HepG2 (cell line): ENCODE results near the gene SMG7. TPM values are rescaled to one million over a fixed set of nuclear protein-coding genes. Genes with fewer than 3 reads are reported as not detected.

ENCODE experiments used
- AFF4 ChIP-seq: sonication (generic); formaldehyde crosslinking; IDR thresholded peaks from 2 replicates; pipeline ENCODE4 v1.4.0; 2020; ENCODE audit warnings: missing genetic modification reagents
- BRF2 ChIP-seq: sonication (generic); formaldehyde crosslinking; IDR thresholded peaks from 2 replicates; pipeline ENCODE4 v1.8.1; 2022; ENCODE audit warnings: mild to moderate bottlenecking, missing genetic modification reagents
- CHCHD3 ChIP-seq: sonication (generic); formaldehyde crosslinking; IDR thresholded peaks from 2 replicates; pipeline ENCODE4 v1.8.0; 2022; ENCODE audit warnings: mild to moderate bottlenecking, missing genetic modification reagents, moderate library complexity
- DRAP1 ChIP-seq: IDR thresholded peaks from 2 replicates; pipeline ENCODE4 v1.6.1; 2016; ENCODE audit warnings: missing genetic modification reagents, missing compliant biosample characterization
- FOXO1 ChIP-seq: sonication (generic); formaldehyde crosslinking; IDR thresholded peaks from 2 replicates; pipeline ENCODE4 v1.4.0; 2020; ENCODE audit warnings: missing genetic modification reagents
- GTF3A ChIP-seq: sonication (generic); formaldehyde crosslinking; conservative IDR thresholded peaks from 2 replicates; pipeline ENCODE4 v1.4.0; 2020; ENCODE audit warnings: mild to moderate bottlenecking, missing genetic modification reagents
- KDM5A ChIP-seq: fragments of 200-600 bp; sonication (generic); IDR thresholded peaks from 2 replicates; pipeline ENCODE4 v1.7.0; 2018; ENCODE audit warnings: antibody characterized with exemption, mild to moderate bottlenecking, low read length, borderline replicate concordance
- MAFG ChIP-seq: sonication (generic); formaldehyde crosslinking; IDR thresholded peaks from 2 replicates; pipeline ENCODE4 v1.5.1; 2020; ENCODE audit warnings: mild to moderate bottlenecking, missing genetic modification reagents
- MIER2 ChIP-seq: IDR thresholded peaks from 2 replicates; pipeline ENCODE4 v1.6.1; 2016; ENCODE audit warnings: missing biosample characterization, missing genetic modification reagents
- MIER3 ChIP-seq: IDR thresholded peaks from 2 replicates; pipeline ENCODE4 v1.6.1; 2016; ENCODE audit warnings: missing compliant biosample characterization, borderline replicate concordance
- MIXL1 ChIP-seq: IDR thresholded peaks from 2 replicates; pipeline ENCODE4 v1.6.1; 2016
- NKX3-1 ChIP-seq: sonication (generic); formaldehyde crosslinking; IDR thresholded peaks from 2 replicates; pipeline ENCODE4 v1.5.0; 2020; ENCODE audit warnings: missing genetic modification reagents
- SATB2 ChIP-seq: sonication (generic); formaldehyde crosslinking; IDR thresholded peaks from 2 replicates; pipeline ENCODE4 v1.5.0; 2020; ENCODE audit warnings: missing genetic modification reagents
- SETDB1 ChIP-seq: sonication (generic); formaldehyde crosslinking; IDR thresholded peaks from 2 replicates; pipeline ENCODE4 v1.5.1; 2020; ENCODE audit warnings: missing genetic modification reagents, mild to moderate bottlenecking, borderline replicate concordance
- ZC3H4 ChIP-seq: sonication (generic); formaldehyde crosslinking; IDR thresholded peaks from 2 replicates; pipeline ENCODE4 v1.4.0; 2020; ENCODE audit warnings: missing genetic modification reagents, borderline replicate concordance
- ZFP37 ChIP-seq: sonication (generic); formaldehyde crosslinking; IDR thresholded peaks from 2 replicates; pipeline ENCODE4 v1.4.0; 2020; ENCODE audit warnings: missing genetic modification reagents, borderline replicate concordance
- ZNF138 ChIP-seq: sonication (generic); formaldehyde crosslinking; IDR thresholded peaks from 2 replicates; pipeline ENCODE4 v1.5.0; 2020; ENCODE audit warnings: mild to moderate bottlenecking, low read depth, missing genetic modification reagents
- ZNF30 ChIP-seq: sonication (generic); formaldehyde crosslinking; IDR thresholded peaks from 2 replicates; pipeline ENCODE4 v1.5.0; 2020; ENCODE audit warnings: mild to moderate bottlenecking, missing genetic modification reagents
- ZNF501 ChIP-seq: sonication (generic); formaldehyde crosslinking; IDR thresholded peaks from 2 replicates; pipeline ENCODE4 v1.5.1; 2020; ENCODE audit warnings: mild to moderate bottlenecking, moderate library complexity, missing genetic modification reagents
- ZNF75D ChIP-seq: sonication (generic); formaldehyde crosslinking; IDR thresholded peaks from 2 replicates; pipeline ENCODE4 v1.8.1; 2023; ENCODE audit warnings: missing genetic modification reagents, mild to moderate bottlenecking, borderline replicate concordance
- ZSCAN29 ChIP-seq: sonication (generic); formaldehyde crosslinking; conservative IDR thresholded peaks from 2 replicates; pipeline ENCODE4 v1.4.0; 2020; ENCODE audit warnings: mild to moderate bottlenecking, missing genetic modification reagents
- polyA plus RNA-seq, 8 experiments: library from polyadenylated mRNA; depleted of rRNA in 3 of 8; stranded (reverse) in 7 of 8; unstranded in 1 of 8; fragments of >200 nt; fragmentation: Illumina TruSeq in 4 of 8; extraction: Trizol in 4 of 8; gene quantifications; 2 replicates each; pipeline versions ENCODE4 v1.2.1 to v1.2.3, GENCODE V29; 2011 to 2016; ENCODE audit warnings: low read depth in 4 of 8, missing spikeins in 1 of 8, mixed read lengths in 1 of 8; ENCODE audit not compliant: insufficient read depth in 1 of 8
- total RNA-seq, 5 experiments: library from RNA; depleted of rRNA; stranded (reverse); fragments of >200 nt; fragmentation: Illumina TruSeq; extraction: Trizol; gene quantifications; 2 replicates each; pipeline ENCODE4 v1.2.3, GENCODE V29; 2016; ENCODE audit warnings: low read depth in 1 of 5
- TF ChIP-seq, protein P1 (sequence below): sonication (generic); formaldehyde crosslinking; IDR thresholded peaks from 2 replicates; pipeline ENCODE4 v1.4.0; 2020; ENCODE audit warnings: missing genetic modification reagents

The SMG7 gene
- total and polyA plus RNA-seq, 2 of the 13 experiments (the other 11 are each of a cell fraction or from before 2014, with no cell fraction given) = 14.9 to 27.9 TPM

- no peak for TF ChIP-seq AFF4 (CRISPR knock-in tag)
- TF ChIP-seq MIER3 = no peak; the same call in 1 of the 2 replicates
- 0 out of 2 replicates have a peak, but pooled peaks have one; percentile 34 for TF ChIP-seq ZNF501 (CRISPR knock-in tag)
- no peak for TF ChIP-seq SETDB1
- TF ChIP-seq NKX3-1 (CRISPR knock-in tag) = peak; percentile 76; the same call in 1 of the 2 replicates
- 0 out of 2 replicates have a peak, but pooled peaks have one; percentile 77 for TF ChIP-seq MIER2
- TF ChIP-seq ZC3H4 (CRISPR knock-in tag) = no peak
- TF ChIP-seq BRF2 (CRISPR knock-in tag) = no peak
- 0 out of 2 replicates have a peak, but pooled peaks have one; percentile 46 for TF ChIP-seq ZFP37 (CRISPR knock-in tag)
- no peak for TF ChIP-seq ZNF30 (CRISPR knock-in tag)
- TF ChIP-seq FOXO1 = no peak; the same call in 1 of the 2 replicates
- no peak for TF ChIP-seq MAFG
- 0 out of 2 replicates have a peak, but pooled peaks have one; percentile 16 for TF ChIP-seq GTF3A (CRISPR knock-in tag)
- TF ChIP-seq ZSCAN29 (CRISPR knock-in tag) = peak; percentile 45; the same call in 1 of the 2 replicates
- TF ChIP-seq DRAP1 (CRISPR knock-in tag) = 0 out of 2 replicates have a peak, but pooled peaks have one; percentile 19
- TF ChIP-seq, protein P1, sequence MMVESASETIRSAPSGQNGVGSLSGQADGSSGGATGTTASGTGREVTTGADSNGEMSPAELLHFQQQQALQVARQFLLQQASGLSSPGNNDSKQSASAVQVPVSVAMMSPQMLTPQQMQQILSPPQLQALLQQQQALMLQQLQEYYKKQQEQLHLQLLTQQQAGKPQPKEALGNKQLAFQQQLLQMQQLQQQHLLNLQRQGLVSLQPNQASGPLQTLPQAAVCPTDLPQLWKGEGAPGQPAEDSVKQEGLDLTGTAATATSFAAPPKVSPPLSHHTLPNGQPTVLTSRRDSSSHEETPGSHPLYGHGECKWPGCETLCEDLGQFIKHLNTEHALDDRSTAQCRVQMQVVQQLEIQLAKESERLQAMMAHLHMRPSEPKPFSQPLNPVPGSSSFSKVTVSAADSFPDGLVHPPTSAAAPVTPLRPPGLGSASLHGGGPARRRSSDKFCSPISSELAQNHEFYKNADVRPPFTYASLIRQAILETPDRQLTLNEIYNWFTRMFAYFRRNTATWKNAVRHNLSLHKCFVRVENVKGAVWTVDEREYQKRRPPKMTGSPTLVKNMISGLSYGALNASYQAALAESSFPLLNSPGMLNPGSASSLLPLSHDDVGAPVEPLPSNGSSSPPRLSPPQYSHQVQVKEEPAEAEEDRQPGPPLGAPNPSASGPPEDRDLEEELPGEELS = peak; percentile 57
- no peak; the same call in none of the 2 replicates for TF ChIP-seq MIXL1 (CRISPR knock-in tag)
- TF ChIP-seq ZNF138 (CRISPR knock-in tag) = no peak
- TF ChIP-seq ZNF75D = no peak
- no peak for TF ChIP-seq CHCHD3 (CRISPR knock-in tag)
- peak; percentile 60; the same call in 1 of the 2 replicates for TF ChIP-seq SATB2 (CRISPR knock-in tag)
- TF ChIP-seq KDM5A = peak; percentile 98
These were observed 384 bp upstream of the SMG7 start (continued) for GRCh38 chr1:183471743-183472487.
